ENCODE measurements around the gene SH3BP4. TPM values are rescaled to one million over a fixed set of nuclear protein-coding genes. Genes with fewer than 3 reads are reported as not detected.

Gene SH3BP4
- total and polyA plus RNA-seq, 4 donors: 4.1 to 18.4 (median 12.2) TPM

DNA sequence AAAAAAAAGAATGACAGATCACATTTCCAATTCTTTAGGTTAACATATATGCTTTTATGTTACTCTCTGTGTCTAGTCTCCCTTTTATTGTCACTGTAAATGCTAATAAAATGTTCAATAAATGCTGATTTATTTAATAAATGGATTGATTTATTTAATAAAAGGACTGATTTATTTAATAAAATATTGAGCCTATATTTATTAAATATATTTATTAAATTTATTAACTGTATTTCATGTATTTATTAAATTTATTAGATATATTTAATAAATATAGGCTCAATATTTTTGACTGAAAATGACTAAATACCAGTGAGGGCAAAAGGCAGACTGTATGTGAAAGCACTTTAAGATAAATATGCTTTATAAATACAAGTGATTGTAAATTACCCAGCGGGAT, 142.6 kb downstream of the SH3BP4 start:
- Histone ChIP-seq H3K27me3 (ENCODE audit: control insufficient read depth in 4 of 4, insufficient read depth in 4 of 4, low read length in 3 of 4) (no peaks in the 10 kb centered on the region), H3K36me3 (ENCODE audit: control insufficient read depth in 4 of 4, insufficient read depth in 3 of 4, low read depth in 1 of 4, low read length in 3 of 4) (no peaks in the 10 kb centered on the region), H3K4me1 (ENCODE audit: control insufficient read depth in 4 of 4, insufficient read depth in 4 of 4, low read length in 3 of 4) (peaks cover 0 to 8% (median 3%) of the 10 kb centered on the region in 4 donors), H3K9ac (ENCODE audit: low read depth in 1 of 2, low read length in 2 of 2) (no peak overlapping the region), H3K4me3 (ENCODE audit: low read depth in 1 of 3, low read length in 3 of 3) (no peak overlapping the region), H3K9me3 (ENCODE audit: control insufficient read depth in 4 of 4, low read length in 3 of 4) (no peaks in the 10 kb centered on the region), H3K27ac (ENCODE audit: low read depth in 1 of 2, low read length in 2 of 2) (no peak overlapping the region)
- TF ChIP-seq MAX (IDR thresholded peaks at IDR 0.05) (no peak), HNF4A (conservative IDR thresholded peaks at IDR 0.05) (no peak), FOXA2 (IDR thresholded peaks at IDR 0.05) (no peak), JUND (IDR thresholded peaks at IDR 0.05) (no peak), GABPA (IDR thresholded peaks at IDR 0.05 in 1 of 2, conservative IDR thresholded peaks at IDR 0.05 in 1 of 2) (no peak), YY1 (IDR thresholded peaks at IDR 0.05) (no peak), RXRA (IDR thresholded peaks at IDR 0.05) (no peak), NR2F2 (IDR thresholded peaks at IDR 0.05) (no peak)
- TF ChIP-seq, protein P1, sequence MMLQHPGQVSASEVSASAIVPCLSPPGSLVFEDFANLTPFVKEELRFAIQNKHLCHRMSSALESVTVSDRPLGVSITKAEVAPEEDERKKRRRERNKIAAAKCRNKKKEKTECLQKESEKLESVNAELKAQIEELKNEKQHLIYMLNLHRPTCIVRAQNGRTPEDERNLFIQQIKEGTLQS (IDR thresholded peaks at IDR 0.05): no peak
- TF ChIP-seq, protein P2, sequence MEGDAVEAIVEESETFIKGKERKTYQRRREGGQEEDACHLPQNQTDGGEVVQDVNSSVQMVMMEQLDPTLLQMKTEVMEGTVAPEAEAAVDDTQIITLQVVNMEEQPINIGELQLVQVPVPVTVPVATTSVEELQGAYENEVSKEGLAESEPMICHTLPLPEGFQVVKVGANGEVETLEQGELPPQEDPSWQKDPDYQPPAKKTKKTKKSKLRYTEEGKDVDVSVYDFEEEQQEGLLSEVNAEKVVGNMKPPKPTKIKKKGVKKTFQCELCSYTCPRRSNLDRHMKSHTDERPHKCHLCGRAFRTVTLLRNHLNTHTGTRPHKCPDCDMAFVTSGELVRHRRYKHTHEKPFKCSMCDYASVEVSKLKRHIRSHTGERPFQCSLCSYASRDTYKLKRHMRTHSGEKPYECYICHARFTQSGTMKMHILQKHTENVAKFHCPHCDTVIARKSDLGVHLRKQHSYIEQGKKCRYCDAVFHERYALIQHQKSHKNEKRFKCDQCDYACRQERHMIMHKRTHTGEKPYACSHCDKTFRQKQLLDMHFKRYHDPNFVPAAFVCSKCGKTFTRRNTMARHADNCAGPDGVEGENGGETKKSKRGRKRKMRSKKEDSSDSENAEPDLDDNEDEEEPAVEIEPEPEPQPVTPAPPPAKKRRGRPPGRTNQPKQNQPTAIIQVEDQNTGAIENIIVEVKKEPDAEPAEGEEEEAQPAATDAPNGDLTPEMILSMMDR (IDR thresholded peaks at IDR 0.05; ENCODE audit: low read depth, low read length, missing input control): no peak
- TF ChIP-seq, protein P3, sequence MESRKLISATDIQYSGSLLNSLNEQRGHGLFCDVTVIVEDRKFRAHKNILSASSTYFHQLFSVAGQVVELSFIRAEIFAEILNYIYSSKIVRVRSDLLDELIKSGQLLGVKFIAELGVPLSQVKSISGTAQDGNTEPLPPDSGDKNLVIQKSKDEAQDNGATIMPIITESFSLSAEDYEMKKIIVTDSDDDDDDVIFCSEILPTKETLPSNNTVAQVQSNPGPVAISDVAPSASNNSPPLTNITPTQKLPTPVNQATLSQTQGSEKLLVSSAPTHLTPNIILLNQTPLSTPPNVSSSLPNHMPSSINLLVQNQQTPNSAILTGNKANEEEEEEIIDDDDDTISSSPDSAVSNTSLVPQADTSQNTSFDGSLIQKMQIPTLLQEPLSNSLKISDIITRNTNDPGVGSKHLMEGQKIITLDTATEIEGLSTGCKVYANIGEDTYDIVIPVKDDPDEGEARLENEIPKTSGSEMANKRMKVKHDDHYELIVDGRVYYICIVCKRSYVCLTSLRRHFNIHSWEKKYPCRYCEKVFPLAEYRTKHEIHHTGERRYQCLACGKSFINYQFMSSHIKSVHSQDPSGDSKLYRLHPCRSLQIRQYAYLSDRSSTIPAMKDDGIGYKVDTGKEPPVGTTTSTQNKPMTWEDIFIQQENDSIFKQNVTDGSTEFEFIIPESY (IDR thresholded peaks at IDR 0.05): no peak
- TF ChIP-seq, protein P4, sequence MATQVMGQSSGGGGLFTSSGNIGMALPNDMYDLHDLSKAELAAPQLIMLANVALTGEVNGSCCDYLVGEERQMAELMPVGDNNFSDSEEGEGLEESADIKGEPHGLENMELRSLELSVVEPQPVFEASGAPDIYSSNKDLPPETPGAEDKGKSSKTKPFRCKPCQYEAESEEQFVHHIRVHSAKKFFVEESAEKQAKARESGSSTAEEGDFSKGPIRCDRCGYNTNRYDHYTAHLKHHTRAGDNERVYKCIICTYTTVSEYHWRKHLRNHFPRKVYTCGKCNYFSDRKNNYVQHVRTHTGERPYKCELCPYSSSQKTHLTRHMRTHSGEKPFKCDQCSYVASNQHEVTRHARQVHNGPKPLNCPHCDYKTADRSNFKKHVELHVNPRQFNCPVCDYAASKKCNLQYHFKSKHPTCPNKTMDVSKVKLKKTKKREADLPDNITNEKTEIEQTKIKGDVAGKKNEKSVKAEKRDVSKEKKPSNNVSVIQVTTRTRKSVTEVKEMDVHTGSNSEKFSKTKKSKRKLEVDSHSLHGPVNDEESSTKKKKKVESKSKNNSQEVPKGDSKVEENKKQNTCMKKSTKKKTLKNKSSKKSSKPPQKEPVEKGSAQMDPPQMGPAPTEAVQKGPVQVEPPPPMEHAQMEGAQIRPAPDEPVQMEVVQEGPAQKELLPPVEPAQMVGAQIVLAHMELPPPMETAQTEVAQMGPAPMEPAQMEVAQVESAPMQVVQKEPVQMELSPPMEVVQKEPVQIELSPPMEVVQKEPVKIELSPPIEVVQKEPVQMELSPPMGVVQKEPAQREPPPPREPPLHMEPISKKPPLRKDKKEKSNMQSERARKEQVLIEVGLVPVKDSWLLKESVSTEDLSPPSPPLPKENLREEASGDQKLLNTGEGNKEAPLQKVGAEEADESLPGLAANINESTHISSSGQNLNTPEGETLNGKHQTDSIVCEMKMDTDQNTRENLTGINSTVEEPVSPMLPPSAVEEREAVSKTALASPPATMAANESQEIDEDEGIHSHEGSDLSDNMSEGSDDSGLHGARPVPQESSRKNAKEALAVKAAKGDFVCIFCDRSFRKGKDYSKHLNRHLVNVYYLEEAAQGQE (IDR thresholded peaks at IDR 0.05): no peak
- DNase-seq (ENCODE audit: low spot score): no peak
- WGBS: 97% methylated on average over 1 of the region's 1 CpG

- Histone ChIP-seq H3K36me3 (ENCODE audit: control insufficient read depth in 4 of 4, insufficient read depth in 3 of 4, low read depth in 1 of 4, low read length in 3 of 4) (no peaks in the 10 kb centered on the region), H3K4me3 (ENCODE audit: low read depth in 1 of 3, low read length in 3 of 3) (no peak overlapping the region), H3K4me1 (ENCODE audit: control insufficient read depth in 4 of 4, insufficient read depth in 4 of 4, low read length in 3 of 4) (peaks cover 0 to 8% (median 3%) of the 10 kb centered on the region in 4 donors), H3K27me3 (ENCODE audit: control insufficient read depth in 4 of 4, insufficient read depth in 4 of 4, low read length in 3 of 4) (no peaks in the 10 kb centered on the region), H3K27ac (ENCODE audit: low read depth in 1 of 2, low read length in 2 of 2) (no peak overlapping the region), H3K9ac (ENCODE audit: low read depth in 1 of 2, low read length in 2 of 2) (no peak overlapping the region), H3K9me3 (ENCODE audit: control insufficient read depth in 4 of 4, low read length in 3 of 4) (no peaks in the 10 kb centered on the region)
- 88% methylated on average over 2 of the region's 2 CpGs for WGBS
- no peak for TF ChIP-seq HNF4A (conservative IDR thresholded peaks at IDR 0.05)
- no peak for TF ChIP-seq RAD21 (IDR thresholded peaks at IDR 0.05)
- TF ChIP-seq, protein P2 (IDR thresholded peaks at IDR 0.05; ENCODE audit: low read depth, low read length, missing input control): no peak
- TF ChIP-seq MAX (IDR thresholded peaks at IDR 0.05): no peak
- no peak for TF ChIP-seq EGR1 (IDR thresholded peaks at IDR 0.05; ENCODE audit: low read depth in 2 of 2)
- no peak for TF ChIP-seq YY1 (IDR thresholded peaks at IDR 0.05)
- TF ChIP-seq, protein P3 (IDR thresholded peaks at IDR 0.05): no peak
- no peak for TF ChIP-seq NR2F2 (IDR thresholded peaks at IDR 0.05)
- TF ChIP-seq RXRA (IDR thresholded peaks at IDR 0.05): no peak
- TF ChIP-seq, protein P1 (IDR thresholded peaks at IDR 0.05): no peak
- no peak for TF ChIP-seq JUND (IDR thresholded peaks at IDR 0.05)
- TF ChIP-seq FOXA2 (IDR thresholded peaks at IDR 0.05): no peak
- TF ChIP-seq TAF1 (conservative IDR thresholded peaks at IDR 0.05): no peak
- TF ChIP-seq GABPA (IDR thresholded peaks at IDR 0.05 in 1 of 2, conservative IDR thresholded peaks at IDR 0.05 in 1 of 2): no peak
- TF ChIP-seq HNF4G (IDR thresholded peaks at IDR 0.05): no peak
- TF ChIP-seq FOXA1 (IDR thresholded peaks at IDR 0.05): no peak
- no peak for DNase-seq (ENCODE audit: low spot score)
Measured at GRCh38 chr2:235095569-235095968, 143.8 kb downstream of the SH3BP4 start.
